GM10266 (cell line): ENCODE data around the gene ACTR8.

ENCODE experiments used
- DNase-seq: peaks from one replicate; pipeline ENCODE4 v3.0.0; 2012; ENCODE audit errors: extremely low spot score
- CTCF ChIP-seq: IDR thresholded peaks from 2 replicates; pipeline ENCODE4 v1.5.1; 2012; ENCODE audit warnings: mild to moderate bottlenecking, low read depth; ENCODE audit not compliant: control insufficient read depth, insufficient read depth; ENCODE audit errors: missing control alignments

Gene ACTR8

GRCh38 chr3:53843195-53844177 is 38.5 kb downstream of the ACTR8 start:
- no peak for TF ChIP-seq CTCF
- DNase-seq = peak; percentile 52

- DNase-seq = no peak
- no peak for TF ChIP-seq CTCF
Measured at GRCh38 chr3:53842436-53843194, 39.3 kb downstream of the ACTR8 start.

GRCh38 chr3:53841296-53841695 is 40.7 kb downstream of the ACTR8 start:
- DNase-seq = no peak
- TF ChIP-seq CTCF = peak; percentile 14

GRCh38 chr3:53837331-53837730 is 44.6 kb downstream of the ACTR8 start:
- no peak for TF ChIP-seq CTCF
- no peak for DNase-seq

- no peak for TF ChIP-seq CTCF
- DNase-seq = no peak
Measured at GRCh38 chr3:53836084-53836872, 45.7 kb downstream of the ACTR8 start.

- DNase-seq = no peak
- TF ChIP-seq CTCF = no peak
Measured at GRCh38 chr3:53835257-53835656, 46.7 kb downstream of the ACTR8 start.
